ENCODE data around the gene ARMC10.

DNA sequence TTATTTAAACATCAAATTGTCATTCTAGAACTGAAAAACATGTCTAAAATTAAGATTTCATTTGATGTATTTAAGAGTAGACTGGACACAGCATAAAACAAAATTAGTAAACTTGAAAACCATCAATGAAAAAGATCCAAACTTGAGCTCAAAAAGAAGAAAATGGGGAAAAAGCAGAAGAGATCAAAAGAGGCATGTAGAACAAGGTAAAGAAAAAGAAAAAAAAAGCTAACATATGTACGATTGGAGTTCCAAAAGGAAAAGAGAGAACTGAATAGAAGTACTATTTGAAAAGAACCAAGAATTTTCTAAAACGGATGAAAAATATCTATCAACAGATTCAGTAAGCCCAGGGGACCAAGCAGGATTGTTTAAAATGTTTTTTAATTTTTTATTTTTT lies 3.9 kb upstream of the ARMC10 start:
- TF ChIP-seq POLR2AphosphoS5 (IDR thresholded peaks at IDR 0.05; ENCODE audit: borderline replicate concordance, low read depth, low read length) (no peak), EZH2 (IDR thresholded peaks at IDR 0.05) (no peak), FOXP2 (optimal IDR thresholded peaks at IDR 0.05; ENCODE audit: control extremely low read depth, extremely low read length, insufficient read depth) (no peak)
